Effector CD8-positive, alpha-beta T cell (primary cell): ENCODE measurements around the gene AWAT1.
"Not testable (repeated sequence)": the region's sequence is repeated elsewhere in the genome, so short reads cannot be mapped to it uniquely, and the experiment has no call there.

Experiments
- DNase-seq: peaks from one replicate; lab custom pipeline; 2025; lab: John Stamatoyannopoulos, UW

AWAT1 gene

GRCh38 chrX:70262952-70263567 lies 28.6 kb downstream of the AWAT1 start:
- no peak for DNase-seq

- DNase-seq: no peak
These were observed 30.3 kb downstream of the AWAT1 start for GRCh38 chrX:70264784-70265183.

- DNase-seq: no peak
These were observed 33.6 kb downstream of the AWAT1 start, which contains the start of gene ARR3 for GRCh38 chrX:70268034-70268433. ARR3 (plus strand) TSS chrX:70268334; CDS start chrX:70269386, 1,052 bp downstream.

GRCh38 chrX:70274029-70274428 lies 39.6 kb downstream of the AWAT1 start:
- not testable (repeated sequence) for DNase-seq

GRCh38 chrX:70279081-70279480 lies 44.6 kb downstream of the AWAT1 start:
- DNase-seq: no peak

GRCh38 chrX:70280573-70280972 lies 46.1 kb downstream of the AWAT1 start:
- no peak for DNase-seq

GRCh38 chrX:70281951-70282350 lies 47.5 kb downstream of the AWAT1 start, which contains the start of gene RAB41:
RAB41 (plus strand) TSS chrX:70282172; CDS start chrX:70282218, 46 bp downstream.
- no peak for DNase-seq

- DNase-seq: no peak
These were observed 54.8 kb downstream of the AWAT1 start for GRCh38 chrX:70289168-70289792.
